ENCODE measurements around the gene ZBBX.
"Not testable (repeated sequence)": the region's sequence is repeated elsewhere in the genome, so short reads cannot be mapped to it uniquely, and the experiment has no call there.

Gene ZBBX, protein sequence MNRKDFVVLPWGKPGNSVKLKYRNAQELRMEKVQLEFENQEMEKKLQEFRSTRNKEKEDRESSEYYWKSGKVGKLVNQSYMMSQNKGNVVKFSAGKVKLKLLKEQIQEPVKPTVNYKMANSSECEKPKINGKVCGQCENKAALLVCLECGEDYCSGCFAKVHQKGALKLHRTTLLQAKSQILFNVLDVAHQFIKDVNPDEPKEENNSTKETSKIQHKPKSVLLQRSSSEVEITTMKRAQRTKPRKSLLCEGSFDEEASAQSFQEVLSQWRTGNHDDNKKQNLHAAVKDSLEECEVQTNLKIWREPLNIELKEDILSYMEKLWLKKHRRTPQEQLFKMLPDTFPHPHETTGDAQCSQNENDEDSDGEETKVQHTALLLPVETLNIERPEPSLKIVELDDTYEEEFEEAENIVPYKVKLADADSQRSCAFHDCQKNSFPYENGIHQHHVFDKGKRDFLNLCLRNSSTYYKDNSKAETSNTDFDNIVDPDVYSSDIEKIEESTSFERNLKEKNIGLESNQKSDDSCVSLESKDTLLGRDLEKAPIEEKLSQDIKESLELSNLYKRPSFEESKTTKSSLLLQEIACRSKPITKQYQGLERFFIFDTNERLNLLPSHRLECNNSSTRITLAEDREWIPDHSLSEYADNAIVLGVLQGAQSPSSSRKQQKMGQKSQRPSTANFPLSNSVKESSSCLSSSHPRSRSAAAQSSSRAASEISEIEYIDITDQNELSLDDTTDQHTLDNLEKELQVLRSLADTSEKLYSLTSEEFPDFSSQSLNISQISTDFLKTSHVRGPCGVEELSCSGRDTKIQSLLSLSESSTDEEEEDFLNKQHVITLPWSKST

DNA sequence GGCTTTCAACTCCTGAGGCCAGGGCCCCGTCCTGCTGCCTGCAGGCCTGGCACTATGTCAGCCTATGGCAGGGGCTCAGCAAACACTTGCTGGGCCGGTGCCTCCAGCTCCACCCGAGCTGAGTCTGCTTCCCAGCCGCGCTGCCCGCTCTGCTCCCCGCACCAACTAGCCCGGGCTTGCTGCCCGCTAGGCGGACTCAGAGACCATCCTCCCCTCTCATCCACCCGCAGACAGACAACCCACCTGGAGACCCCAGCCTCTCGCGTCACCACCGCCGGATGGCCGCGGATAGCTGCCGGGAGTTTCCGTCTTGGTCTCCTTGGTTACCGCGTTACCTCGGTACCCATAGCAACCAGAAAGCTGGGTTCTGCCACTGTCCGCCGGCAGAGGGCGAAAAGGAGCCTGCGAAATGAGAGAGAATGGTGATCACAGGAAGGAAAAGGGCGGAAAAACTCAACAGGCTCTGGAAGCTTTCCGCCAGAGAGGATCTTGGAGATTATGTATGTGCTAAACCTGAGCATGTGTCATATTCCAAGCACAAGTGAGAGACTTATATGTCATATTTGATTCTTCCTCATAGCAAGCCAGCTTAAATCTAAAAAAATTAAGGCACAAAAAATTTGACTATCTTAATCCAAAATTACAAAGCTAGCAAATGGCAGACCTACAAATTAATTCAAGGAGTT lies at the start of gene ZBBX:
Gene ZBBX (minus strand): TSS at position 294 of the 686 bp plus-strand sequence. CDS start 7,396 bp downstream, outside the sequence.
- peak; percentile 69 for DNase-seq (ENCODE audit: low read depth)

- DNase-seq (ENCODE audit: low read depth) = not testable (repeated sequence)
These were observed 46.9 kb upstream of the ZBBX start for GRCh38 chr3:167426962-167427361.

DNA sequence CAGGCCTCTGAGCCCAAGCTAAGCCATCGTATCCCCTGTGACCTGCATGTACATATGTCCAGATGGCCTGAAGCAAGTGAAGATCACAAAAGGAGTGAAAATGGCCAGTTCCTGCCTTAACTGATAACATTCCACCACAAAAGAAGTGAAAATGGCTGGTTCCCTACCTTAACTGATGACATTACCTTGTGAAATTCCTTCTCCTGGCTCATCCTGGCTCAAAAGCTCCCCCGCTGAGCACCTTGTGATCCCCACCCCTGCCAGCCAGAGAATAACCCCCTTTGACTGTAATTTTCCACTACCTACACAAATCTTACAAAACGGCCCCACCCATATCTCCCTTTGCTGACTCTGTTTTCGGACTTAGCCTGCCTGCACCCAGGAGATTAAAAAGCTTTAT lies 42.3 kb upstream of the ZBBX start:
- not testable (repeated sequence) for DNase-seq (ENCODE audit: low read depth)

GRCh38 chr3:167409611-167410010 lies 29.5 kb upstream of the ZBBX start:
- DNase-seq (ENCODE audit: low read depth) = no peak

DNA sequence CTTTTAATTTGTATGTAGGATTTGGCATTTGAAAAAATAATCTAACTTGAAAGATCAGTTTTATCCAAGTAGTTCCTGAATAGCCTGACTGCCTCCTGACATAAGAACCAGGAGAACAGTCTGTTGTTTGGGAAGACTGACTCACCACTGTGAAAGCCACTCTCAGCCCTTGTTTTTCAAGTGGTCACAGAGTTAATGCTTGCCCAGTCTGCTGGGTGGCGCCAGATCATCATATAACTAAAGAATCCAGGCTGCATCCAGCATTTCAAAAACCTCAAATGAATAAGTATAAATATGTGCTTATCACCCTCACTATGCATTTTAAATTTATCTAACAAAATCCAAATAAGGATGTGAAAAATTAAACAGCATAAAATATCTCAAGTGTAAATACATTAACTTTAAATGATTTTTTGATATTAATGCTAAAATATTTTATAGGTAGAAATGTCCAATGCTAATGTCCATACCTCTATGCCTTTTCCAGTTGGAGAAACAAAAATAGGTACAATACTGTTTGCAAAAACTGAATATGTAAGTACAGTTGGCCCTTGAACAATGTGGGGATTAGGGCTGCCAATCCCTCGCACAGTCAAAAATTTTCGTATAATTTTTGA lies 26.9 kb upstream of the ZBBX start:
- DNase-seq (ENCODE audit: low read depth) = peak; percentile 72

GRCh38 chr3:167397826-167398225 lies 17.7 kb upstream of the ZBBX start:
- DNase-seq (ENCODE audit: low read depth) = no peak

DNA sequence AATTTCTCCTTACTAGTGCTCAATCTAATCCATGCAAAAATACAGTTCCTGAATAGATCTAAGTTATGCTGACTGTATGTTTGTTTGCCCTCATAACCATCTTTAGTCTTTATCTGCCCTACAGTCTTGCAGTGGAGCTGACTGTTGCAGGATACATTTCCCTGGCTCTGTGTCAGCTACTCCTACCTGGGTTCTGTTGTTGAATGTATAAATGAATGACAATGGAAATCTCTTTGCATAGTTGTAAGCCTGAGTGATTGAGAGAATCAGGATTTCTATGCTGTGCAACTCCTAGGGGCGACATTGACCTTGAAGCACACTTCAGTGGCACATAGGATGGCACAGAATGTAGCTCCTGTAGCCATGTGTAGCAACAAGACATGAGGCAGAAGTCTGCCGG lies 16.0 kb upstream of the ZBBX start:
- DNase-seq (ENCODE audit: low read depth) = no peak

- DNase-seq (ENCODE audit: low read depth) = peak; percentile 1
These were observed 13.9 kb upstream of the ZBBX start for GRCh38 chr3:167394003-167394402.

DNA sequence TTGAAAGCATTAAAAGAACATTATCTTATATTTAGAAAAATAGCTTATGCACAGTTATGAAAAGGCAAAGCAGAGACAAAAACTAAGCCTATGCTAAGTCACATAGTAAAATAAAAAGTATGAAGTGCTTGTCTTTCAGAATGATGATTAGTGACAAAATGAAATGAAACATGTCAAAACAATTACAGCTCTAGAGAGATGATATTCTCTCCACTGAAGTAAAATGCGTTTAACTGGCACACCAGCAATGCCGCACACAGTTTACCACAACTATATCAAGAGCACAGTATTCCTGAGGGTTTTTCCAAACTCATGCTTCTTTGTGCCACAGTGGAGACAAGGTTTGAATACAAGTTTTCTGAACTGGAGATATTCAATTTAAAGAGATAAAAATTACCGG lies 2.1 kb upstream of the ZBBX start:
- DNase-seq (ENCODE audit: low read depth) = no peak

- DNase-seq (ENCODE audit: low read depth) = no peak
These were observed 4.6 kb downstream of the ZBBX start for GRCh38 chr3:167375478-167375877.

GRCh38 chr3:167372138-167372537 lies 8.0 kb downstream of the ZBBX start:
- no peak for DNase-seq (ENCODE audit: low read depth)

DNA sequence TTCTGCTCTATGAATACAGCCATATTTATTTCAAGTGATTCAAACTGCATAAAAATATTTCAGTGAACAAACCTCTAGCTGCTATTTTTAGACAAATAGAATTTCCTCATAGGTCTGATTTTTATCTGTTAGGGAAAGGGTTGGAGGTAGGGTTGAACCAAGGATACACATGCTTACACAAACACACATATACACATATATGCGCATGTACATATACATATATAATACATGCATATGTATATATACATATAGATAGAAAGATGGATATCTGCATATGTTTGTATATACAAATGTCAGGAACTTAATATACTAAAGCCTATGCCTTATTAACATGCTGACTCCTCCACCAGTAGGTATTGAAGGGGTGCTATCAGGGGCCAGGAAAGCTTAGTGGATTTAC lies 18.1 kb downstream of the ZBBX start:
- no peak for DNase-seq (ENCODE audit: low read depth)

- no peak for DNase-seq (ENCODE audit: low read depth)
These were observed 18.8 kb downstream of the ZBBX start for GRCh38 chr3:167361306-167361705.

DNA sequence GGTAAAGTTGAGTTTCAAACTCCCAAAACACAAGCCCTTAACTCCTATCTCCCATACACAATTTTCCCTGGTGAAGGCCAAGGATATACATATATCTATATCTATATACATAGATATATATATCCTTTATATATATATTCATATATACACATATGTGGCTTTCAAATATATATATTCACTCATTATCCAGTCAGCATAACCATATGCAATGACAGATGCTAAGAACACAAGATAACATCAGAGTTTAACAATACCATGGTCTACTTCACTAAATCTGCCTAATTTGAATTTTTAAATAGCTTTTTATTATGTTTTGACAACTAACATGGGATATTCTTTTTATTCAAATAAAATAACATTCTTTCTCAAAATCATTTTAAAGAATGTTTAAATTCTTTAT lies 24.7 kb downstream of the ZBBX start:
- no peak for DNase-seq (ENCODE audit: low read depth)

GRCh38 chr3:167354751-167355150 lies 25.3 kb downstream of the ZBBX start:
- DNase-seq (ENCODE audit: low read depth) = no peak

DNA sequence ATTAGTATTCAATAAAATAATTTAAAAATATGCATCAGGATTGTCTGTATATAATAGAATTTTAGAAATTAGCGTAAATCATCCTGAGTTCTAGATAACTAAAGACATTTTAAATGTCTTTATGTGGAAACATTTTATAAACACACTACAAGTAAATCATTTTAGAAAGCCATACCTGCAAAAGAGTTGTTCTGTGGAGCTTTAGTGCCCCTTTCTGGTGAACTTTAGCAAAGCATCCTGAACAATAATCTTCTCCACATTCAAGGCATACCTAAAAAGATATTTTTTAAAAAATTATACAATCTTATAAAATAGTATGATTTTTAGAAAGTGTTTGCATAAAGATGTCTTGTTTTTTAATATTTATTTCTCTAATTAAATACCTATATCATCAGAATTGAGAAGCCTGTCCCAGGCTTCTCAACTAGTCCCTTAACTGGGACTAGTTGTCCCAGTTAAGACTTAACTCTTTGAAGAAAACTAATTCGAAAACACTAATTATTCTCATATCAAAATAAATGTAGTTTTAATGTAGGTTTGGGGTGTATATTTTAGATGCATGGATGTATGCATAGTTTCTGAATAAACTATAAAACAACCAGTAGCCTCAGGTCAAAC lies 29.7 kb downstream of the ZBBX start:
- peak; percentile 40 for DNase-seq (ENCODE audit: low read depth)

GRCh38 chr3:167346171-167346570 lies 33.9 kb downstream of the ZBBX start:
- DNase-seq (ENCODE audit: low read depth) = no peak

DNA sequence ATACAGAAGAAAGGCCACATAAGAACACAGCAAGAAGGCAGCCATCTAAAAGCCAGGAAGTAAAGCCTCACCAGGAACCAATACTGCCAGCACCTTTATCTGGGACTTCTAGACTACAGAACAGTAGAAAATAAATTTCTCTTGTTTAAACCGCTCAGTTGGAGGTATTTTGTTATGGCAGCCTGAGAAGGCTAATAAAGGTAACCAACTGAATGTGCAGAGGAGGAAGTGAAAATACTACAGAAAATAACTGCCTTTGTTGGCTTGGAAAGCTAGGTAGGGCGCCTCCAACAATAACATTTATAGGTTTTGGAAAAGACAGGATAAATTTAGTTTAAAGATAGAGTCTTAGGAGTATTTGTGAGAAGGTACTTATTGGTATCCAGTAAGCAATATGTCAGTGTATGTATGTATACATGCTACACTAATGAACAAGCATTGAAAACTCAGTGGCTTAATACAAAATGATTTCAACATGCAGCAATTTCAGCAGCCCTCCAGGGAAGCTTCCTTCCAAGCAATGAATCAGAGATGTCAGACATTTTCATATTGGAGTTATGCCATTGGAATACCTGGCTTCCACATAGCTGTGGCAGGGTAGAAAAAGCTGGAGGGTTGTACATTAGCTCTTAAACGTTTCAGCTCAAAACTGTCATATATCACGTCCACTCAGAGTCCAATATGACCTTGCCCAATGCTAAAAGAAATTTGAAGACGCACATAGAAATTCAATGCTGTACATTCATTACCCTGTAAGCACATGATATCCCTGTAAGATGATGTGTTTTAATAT lies 48.9 kb downstream of the ZBBX start:
- DNase-seq (ENCODE audit: low read depth) = peak; percentile 10

GRCh38 chr3:167323572-167323971 lies 56.5 kb downstream of the ZBBX start:
- DNase-seq (ENCODE audit: low read depth) = no peak

DNA sequence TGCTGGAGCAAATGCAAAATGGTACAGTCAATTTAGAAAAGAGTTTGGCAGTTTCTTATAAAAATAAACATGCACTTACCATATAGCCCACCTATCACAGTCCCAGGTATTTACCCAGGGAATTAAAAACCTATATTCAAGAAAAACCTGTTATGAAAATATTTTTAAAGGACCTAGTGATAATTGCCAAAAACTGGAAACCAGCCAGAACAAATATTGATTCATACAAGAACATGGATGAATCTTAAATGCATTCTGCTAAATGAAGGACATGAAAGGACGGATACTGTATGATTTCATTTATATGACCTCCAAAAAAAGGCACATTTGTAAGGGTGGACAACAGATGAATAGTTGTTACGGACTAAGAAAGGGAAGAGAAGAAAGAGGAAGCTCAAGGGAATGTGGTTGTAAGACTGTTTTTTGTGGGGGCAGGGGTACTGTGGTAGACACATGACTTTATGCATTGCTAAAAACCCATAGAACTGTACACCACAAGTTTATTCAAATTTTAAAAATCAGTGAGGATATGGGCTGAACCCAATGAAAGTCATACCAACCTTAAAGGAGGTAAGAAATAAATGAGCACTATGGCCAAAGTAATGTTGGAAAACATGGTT lies 61.0 kb downstream of the ZBBX start:
- no peak for DNase-seq (ENCODE audit: low read depth)

Data from amniotic epithelial cell (primary cell).